HepG2 (cell line): ENCODE measurements around the gene CLEC7A. TPM values are rescaled to one million over a fixed set of nuclear protein-coding genes. Genes with fewer than 3 reads are reported as not detected.

Source experiments
- ATAC-seq: fragments of 200-7000 bp; cut with Tn5 transposase; 3 replicates; pipeline ENCODE4 v1.9.1; 2020; ENCODE audit warnings: mild to moderate bottlenecking, moderate library complexity
- BruUV-seq: library from RNA; stranded (reverse); fragments of 400-500 nt; replicated peaks from 2 replicates; lab custom pipeline; 2021; lab: Mats Ljungman, UMichigan
- CTCF ChIA-PET: fragments of 300-600 bp; formaldehyde crosslinking; extraction: SDS; loops from one replicate; lab custom pipeline; 2021; ENCODE audit warnings: low total read pairs, inconsistent platforms, low intra/inter-chr PET ratio; lab: Yijun Ruan, JAX
- POLR2A ChIA-PET: fragments of 350-600 bp; sonication (Branson Sonifier 250); formaldehyde crosslinking; loops from one replicate; lab custom pipeline; 2020; ENCODE audit warnings: antibody characterized with exemption, inconsistent platforms; lab: Yijun Ruan, JAX
- DNase-seq: peaks from one replicate; pipeline ENCODE4 v3.0.0-alpha.2; 2015; ENCODE audit warnings: low spot score
- FAIRE-seq: peaks from 3 replicates; lab custom pipeline; 2011; peaks lifted over from hg19 to GRCh38; lab: Jason Lieb, UNC
- H2AFZ ChIP-seq: one replicate; pipeline ENCODE4 v1.6.1; 2011; ENCODE audit warnings: low read length, inconsistent platforms
- H3K27ac ChIP-seq: fragments of 300-600 bp; 3 replicates; pipeline ENCODE4 v1.8.0; 2011; ENCODE audit warnings: mixed run types, mild to moderate bottlenecking, mixed read lengths, low read length, inconsistent platforms; ENCODE audit not compliant: insufficient read depth; ENCODE audit errors: extremely low read length
- H3K27me3 ChIP-seq, 2 experiments: fragments of 200-600 bp in 1 of 2; 2 replicates in 1 of 2; 3 replicates in 1 of 2; pipeline versions ENCODE4 v1.6.0 to v1.8.0; 2011; ENCODE audit warnings: low read length in 2 of 2, mild to moderate bottlenecking in 2 of 2, moderate library complexity in 2 of 2, inconsistent platforms in 1 of 2; ENCODE audit not compliant: insufficient read depth in 2 of 2, control insufficient read depth in 1 of 2
- H3K36me3 ChIP-seq, 2 experiments: fragments of 200-600 bp in 1 of 2; replicated peaks in 1 of 2; 2 replicates in 1 of 2; 3 replicates in 1 of 2; pipeline versions ENCODE4 v1.5.1 to v1.8.0; 2011; ENCODE audit warnings: low read length in 2 of 2, inconsistent platforms in 1 of 2; ENCODE audit not compliant: insufficient read depth in 2 of 2, control insufficient read depth in 1 of 2
- H3K4me1 ChIP-seq: 2 replicates; pipeline ENCODE4 v1.5.1; 2012; ENCODE audit warnings: low read length, inconsistent platforms; ENCODE audit not compliant: insufficient read depth
- H3K4me2 ChIP-seq: 2 replicates; pipeline ENCODE4 v1.6.0; 2011; ENCODE audit warnings: low read depth, low read length, inconsistent platforms
- H3K4me3 ChIP-seq, 3 experiments: fragments of 200-600 bp in 1 of 3; sonication (generic), shearing (Covaris generic) in 1 of 3; replicated peaks in 1 of 3; 2 replicates each; pipeline ENCODE4 v1.5.1; 2011 to 2016; ENCODE audit warnings: low read length in 3 of 3, inconsistent platforms in 2 of 3, low read depth in 2 of 3, mild to moderate bottlenecking in 2 of 3, control low read depth in 1 of 3, mixed read lengths in 1 of 3; ENCODE audit not compliant: insufficient read depth in 1 of 3
- H3K79me2 ChIP-seq: one replicate; pipeline ENCODE4 v1.6.1; 2011; ENCODE audit warnings: low read length, inconsistent platforms; ENCODE audit not compliant: insufficient read depth
- H3K9ac ChIP-seq: 2 replicates; pipeline ENCODE4 v1.6.0; 2011; ENCODE audit warnings: mild to moderate bottlenecking, low read depth, low read length, inconsistent platforms; ENCODE audit not compliant: insufficient read depth
- H3K9me3 ChIP-seq: 2 replicates; pipeline ENCODE4 v1.5.1; 2012; ENCODE audit warnings: mild to moderate bottlenecking, low read length
- H4K20me1 ChIP-seq: 2 replicates; pipeline ENCODE4 v1.6.0; 2011; ENCODE audit warnings: inconsistent platforms, mild to moderate bottlenecking, low read length, moderate library complexity; ENCODE audit not compliant: insufficient read depth
- CREB1 ChIP-seq, 2 experiments: fragments of 450-650 bp in 1 of 2; IDR thresholded peaks; 2 replicates each; pipeline ENCODE4 v1.6.1; 2016 to 2017; ENCODE audit warnings: control low read depth in 1 of 2, mild to moderate bottlenecking in 1 of 2, missing compliant biosample characterization in 1 of 2, missing genetic modification characterization in 1 of 2
- NKX3-1 ChIP-seq: sonication (generic); formaldehyde crosslinking; IDR thresholded peaks from 2 replicates; pipeline ENCODE4 v1.5.0; 2020; ENCODE audit warnings: missing genetic modification reagents
- RXRA ChIP-seq: sonication (generic); formaldehyde crosslinking; IDR thresholded peaks from 2 replicates; pipeline ENCODE4 v1.5.1; 2020; ENCODE audit warnings: missing genetic modification reagents
- TOE1 ChIP-seq: sonication (generic); formaldehyde crosslinking; IDR thresholded peaks from 2 replicates; pipeline ENCODE4 v1.4.0; 2020; ENCODE audit warnings: mild to moderate bottlenecking, missing genetic modification reagents
- ZBTB25 ChIP-seq: IDR thresholded peaks from 2 replicates; pipeline ENCODE4 v1.6.1; 2018; ENCODE audit warnings: missing genetic modification reagents
- ZNF234 ChIP-seq: sonication (generic); formaldehyde crosslinking; conservative IDR thresholded peaks from 2 replicates; pipeline ENCODE4 v1.5.1; 2020; ENCODE audit warnings: mild to moderate bottlenecking, missing genetic modification reagents
- ZNF281 ChIP-seq: sonication (generic); formaldehyde crosslinking; IDR thresholded peaks from 2 replicates; pipeline ENCODE4 v1.4.0; 2020; ENCODE audit warnings: missing genetic modification reagents, borderline replicate concordance
- ZNF546 ChIP-seq: sonication (generic); formaldehyde crosslinking; conservative IDR thresholded peaks from 2 replicates; pipeline ENCODE4 v1.8.1; 2023; ENCODE audit warnings: mild to moderate bottlenecking, missing genetic modification reagents
- WGBS: methylation state at CpG from one replicate; pipeline ENCODE4 v1.1.6; 2017; ENCODE audit warnings: low lambda C conversion rate; 5-methylcytosine and 5-hydroxymethylcytosine counted together
- in situ Hi-C: cut with HindIII; loops from 2 replicates; pipeline ENCODE4 v1.10.0; 2017; ENCODE audit warnings: low pct_unique_long_range_greater_than_20kb; ENCODE audit not compliant: extremely low pct_ligation_motif_present
- intact Hi-C: fragments of 100-400 bp; cut with micrococcal nuclease; formaldehyde crosslinking; loops from one replicate; pipeline ENCODE4 v1.10.0; 2022; ENCODE audit not compliant: unreplicated experiment
- polyA plus RNA-seq, 8 experiments: library from polyadenylated mRNA; depleted of rRNA in 3 of 8; stranded (reverse) in 7 of 8; unstranded in 1 of 8; fragments of >200 nt; fragmentation: Illumina TruSeq in 4 of 8; extraction: Trizol in 4 of 8; gene quantifications; 2 replicates each; pipeline versions ENCODE4 v1.2.1 to v1.2.3, GENCODE V29; 2011 to 2016; ENCODE audit warnings: low read depth in 4 of 8, missing spikeins in 1 of 8, mixed read lengths in 1 of 8; ENCODE audit not compliant: insufficient read depth in 1 of 8
- total RNA-seq, 5 experiments: library from RNA; depleted of rRNA; stranded (reverse); fragments of >200 nt; fragmentation: Illumina TruSeq; extraction: Trizol; gene quantifications; 2 replicates each; pipeline ENCODE4 v1.2.3, GENCODE V29; 2016; ENCODE audit warnings: low read depth in 1 of 5

CLEC7A gene
- total and polyA plus RNA-seq, 2 of the 13 experiments (the other 11 are each of a cell fraction or from before 2014, with no cell fraction given): not detected

- in situ Hi-C loops (no loop called here), intact Hi-C loops (no loop called here)
- Histone ChIP-seq H4K20me1 (no peaks in the 10 kb centered on the region), H3K27ac (no peak overlapping the region), H3K4me3 (no peak overlapping the region), H2AFZ (no peak overlapping the region), H3K36me3 (no peaks in the 10 kb centered on the region), H3K9me3 (no peaks in the 10 kb centered on the region), H3K4me1 (no peaks in the 10 kb centered on the region), H3K9ac (no peak overlapping the region), H3K27me3 (peaks cover 2 to 4% of the 10 kb centered on the region in 2 experiments; a peak in 1 of 5 replicates), H3K4me2 (no peak overlapping the region), H3K79me2 (no peaks in the 10 kb centered on the region)
- TF ChIP-seq TOE1 (CRISPR knock-in tag): no peak
- TF ChIP-seq ZNF546 (CRISPR knock-in tag): no peak
- TF ChIP-seq CREB1 (IDR thresholded peaks at IDR 0.05): no peak
- no peak for TF ChIP-seq CREB1 (CRISPR knock-in tag; IDR thresholded peaks at IDR 0.05)
- TF ChIP-seq RXRA: no peak
- TF ChIP-seq NKX3-1 (CRISPR knock-in tag): no peak
- no peak for TF ChIP-seq ZNF234 (CRISPR knock-in tag)
- no peak for TF ChIP-seq ZNF281 (CRISPR knock-in tag)
- no peak for TF ChIP-seq ZBTB25 (CRISPR knock-in tag)
- DNase-seq: no peak
- ChIA-PET CTCF (no interaction called here), POLR2A (no interaction called here)
- FAIRE-seq: no peak
- no TSS peak for BruUV-seq
- 0% methylated on average over 3 of the region's 3 CpGs for WGBS
- no peak for ATAC-seq
Observed at GRCh38 chr12:10069976-10070375, 60.0 kb downstream of the CLEC7A start.
